Prostate gland (tissue), 2 donors: ENCODE results near the gene DERL3.

ENCODE experiments used
- POLR2A ChIP-seq: fragments of 450-650 bp; IDR thresholded peaks from one replicate; pipeline ENCODE4 v1.6.1; 2016; ENCODE audit warnings: antibody characterized with exemption, mild to moderate bottlenecking
- POLR2AphosphoS5 ChIP-seq: sonication (generic); formaldehyde crosslinking; IDR thresholded peaks from one replicate; pipeline ENCODE4 v1.6.1; 2017; ENCODE audit warnings: antibody characterized with exemption
- TF ChIP-seq, protein P1 (sequence below), 4 experiments: fragments of 200-600 bp in 2 of 4; fragments of 450-650 bp in 2 of 4; sonication (generic) in 2 of 4; IDR thresholded peaks; 1 replicate in 3 of 4; 2 replicates in 1 of 4; pipeline ENCODE4 v1.5.1; 2016 to 2019; ENCODE audit warnings: antibody characterized with exemption in 4 of 4, mild to moderate bottlenecking in 2 of 4, moderate library complexity in 2 of 4

DNA sequence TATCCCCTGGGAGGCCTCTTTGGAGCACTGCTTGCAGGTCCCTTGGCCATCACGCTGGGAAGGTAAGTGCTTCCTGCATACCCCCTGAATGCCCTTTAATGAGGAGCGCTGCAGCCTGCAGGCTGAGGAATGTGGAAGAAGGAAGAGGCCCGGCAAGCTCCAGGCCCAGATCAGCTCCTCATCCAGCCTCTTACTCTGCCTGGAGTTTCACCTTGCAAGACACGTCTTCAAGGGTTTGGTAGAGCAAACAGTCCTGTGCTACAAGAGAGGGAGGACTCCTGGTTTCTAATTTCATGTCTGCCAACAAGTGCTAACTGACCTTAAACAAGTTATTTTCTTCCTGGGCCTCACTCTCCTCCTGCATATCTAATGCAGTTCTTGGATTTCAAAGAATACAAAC, 29.8 kb upstream of the DERL3 start:
- TF ChIP-seq, protein P1, sequence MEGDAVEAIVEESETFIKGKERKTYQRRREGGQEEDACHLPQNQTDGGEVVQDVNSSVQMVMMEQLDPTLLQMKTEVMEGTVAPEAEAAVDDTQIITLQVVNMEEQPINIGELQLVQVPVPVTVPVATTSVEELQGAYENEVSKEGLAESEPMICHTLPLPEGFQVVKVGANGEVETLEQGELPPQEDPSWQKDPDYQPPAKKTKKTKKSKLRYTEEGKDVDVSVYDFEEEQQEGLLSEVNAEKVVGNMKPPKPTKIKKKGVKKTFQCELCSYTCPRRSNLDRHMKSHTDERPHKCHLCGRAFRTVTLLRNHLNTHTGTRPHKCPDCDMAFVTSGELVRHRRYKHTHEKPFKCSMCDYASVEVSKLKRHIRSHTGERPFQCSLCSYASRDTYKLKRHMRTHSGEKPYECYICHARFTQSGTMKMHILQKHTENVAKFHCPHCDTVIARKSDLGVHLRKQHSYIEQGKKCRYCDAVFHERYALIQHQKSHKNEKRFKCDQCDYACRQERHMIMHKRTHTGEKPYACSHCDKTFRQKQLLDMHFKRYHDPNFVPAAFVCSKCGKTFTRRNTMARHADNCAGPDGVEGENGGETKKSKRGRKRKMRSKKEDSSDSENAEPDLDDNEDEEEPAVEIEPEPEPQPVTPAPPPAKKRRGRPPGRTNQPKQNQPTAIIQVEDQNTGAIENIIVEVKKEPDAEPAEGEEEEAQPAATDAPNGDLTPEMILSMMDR (IDR thresholded peaks at IDR 0.05) = no peak
- TF ChIP-seq POLR2AphosphoS5 (no peak), POLR2A (no peak)
